H1 (cell line): ENCODE measurements around the gene BRCA2. TPM values are rescaled to one million over a fixed set of nuclear protein-coding genes. Genes with fewer than 3 reads are reported as not detected.

ENCODE experiments used
- CTCF ChIA-PET: fragments of 300-600 bp; sonication (Branson Sonifier 250); formaldehyde crosslinking; loops from one replicate; lab custom pipeline; 2021; ENCODE audit not compliant: partially characterized antibody; lab: Charles Lee
- POLR2A ChIA-PET: fragments of 300-600 bp; sonication (Branson Sonifier 250); formaldehyde crosslinking; loops from one replicate; lab custom pipeline; 2021; ENCODE audit warnings: inconsistent platforms; ENCODE audit not compliant: partially characterized antibody; lab: Charles Lee
- DNase-seq, 2 experiments: peaks; one replicate each; pipeline versions ENCODE4 v3.0.0 to v3.0.0-alpha.2; 2010 to 2022; ENCODE audit warnings: low spot score in 2 of 2, low read depth in 1 of 2, mixed read lengths in 1 of 2
- FAIRE-seq: peaks from 2 replicates; lab custom pipeline; 2011; peaks lifted over from hg19 to GRCh38; lab: Jason Lieb, UNC
- H2AFZ ChIP-seq: 2 replicates; pipeline ENCODE4 v1.8.1; 2012; ENCODE audit warnings: low read length, inconsistent platforms
- H2AK5ac ChIP-seq: 2 replicates; pipeline ENCODE4 v1.6.1; 2013; ENCODE audit warnings: low read depth, low read length
- H2BK120ac ChIP-seq: replicated peaks from 2 replicates; pipeline ENCODE3; 2013; ENCODE audit warnings: low read depth, low read length, inconsistent platforms
- H2BK12ac ChIP-seq: 2 replicates; pipeline ENCODE4 v1.6.1; 2013; ENCODE audit warnings: low read depth, low read length
- H2BK15ac ChIP-seq: 2 replicates; pipeline ENCODE4 v1.6.1; 2013; ENCODE audit warnings: low read length
- H2BK20ac ChIP-seq: 2 replicates; pipeline ENCODE4 v1.6.1; 2013; ENCODE audit warnings: low read length
- H2BK5ac ChIP-seq: 2 replicates; pipeline ENCODE4 v1.6.1; 2013; ENCODE audit warnings: low read depth, low read length
- H3K14ac ChIP-seq: 2 replicates; pipeline ENCODE4 v1.6.1; 2013; ENCODE audit warnings: inconsistent platforms; ENCODE audit not compliant: insufficient read length
- H3K18ac ChIP-seq: 2 replicates; pipeline ENCODE4 v1.6.1; 2013; ENCODE audit warnings: low read length; ENCODE audit errors: extremely low read depth
- H3K23ac ChIP-seq: 2 replicates; pipeline ENCODE4 v1.6.1; 2013; ENCODE audit warnings: inconsistent platforms; ENCODE audit not compliant: insufficient read length
- H3K23me2 ChIP-seq: 2 replicates; pipeline ENCODE4 v1.6.1; 2013; ENCODE audit warnings: low read depth, low read length
- H3K27ac ChIP-seq: 2 replicates; pipeline ENCODE4 v1.6.1; 2011; ENCODE audit warnings: low read depth, low read length, inconsistent platforms
- H3K27me3 ChIP-seq, 4 experiments: replicated peaks in 1 of 4; 1 replicate in 1 of 4; 2 replicates in 3 of 4; pipeline versions ENCODE4 v1.6.1 to v1.8.1; 2011 to 2013; ENCODE audit warnings: low read length in 3 of 4, mild to moderate bottlenecking in 3 of 4, inconsistent platforms in 2 of 4, mixed read lengths in 2 of 4, moderate library complexity in 1 of 4; ENCODE audit not compliant: control insufficient read depth in 3 of 4, insufficient read depth in 3 of 4; ENCODE audit errors: extremely low read depth in 1 of 4
- H3K36me3 ChIP-seq, 4 experiments: 2 replicates each; pipeline versions ENCODE4 v1.6.1 to v1.8.1; 2011 to 2013; ENCODE audit warnings: mild to moderate bottlenecking in 4 of 4, low read length in 3 of 4, moderate library complexity in 2 of 4, control low read depth in 1 of 4, inconsistent platforms in 1 of 4; ENCODE audit not compliant: insufficient read depth in 4 of 4, control insufficient read depth in 2 of 4
- H3K4ac ChIP-seq: replicated peaks from 2 replicates; pipeline ENCODE3; 2013; ENCODE audit warnings: low read length, low read depth, mixed read lengths, inconsistent platforms; ENCODE audit not compliant: insufficient read length
- H3K4me1 ChIP-seq, 4 experiments: replicated peaks in 1 of 4; 1 replicate in 1 of 4; 2 replicates in 3 of 4; pipeline versions ENCODE4 v1.6.1 to v1.8.1; 2011 to 2013; ENCODE audit warnings: low read length in 3 of 4, inconsistent platforms in 2 of 4, mixed read lengths in 1 of 4; ENCODE audit not compliant: insufficient read depth in 4 of 4, control insufficient read depth in 3 of 4
- H3K4me2 ChIP-seq, 2 experiments: 2 replicates each; pipeline versions ENCODE4 v1.6.1 to v1.8.1; 2011 to 2013; ENCODE audit warnings: low read depth in 2 of 2, low read length in 2 of 2, control low read depth in 1 of 2, inconsistent platforms in 1 of 2, mild to moderate bottlenecking in 1 of 2; ENCODE audit not compliant: insufficient read depth in 1 of 2
- H3K4me3 ChIP-seq, 4 experiments: fragments of 200-600, 300-600 bp in 1 of 4; sonication (generic), shearing (Covaris generic), sonication (Bioruptor Twin) in 1 of 4; 2 replicates each; pipeline versions ENCODE4 v1.5.1 to v1.8.1; 2011 to 2016; ENCODE audit warnings: low read length in 4 of 4, low read depth in 3 of 4, control low read depth in 2 of 4, inconsistent platforms in 2 of 4, mild to moderate bottlenecking in 2 of 4, mixed read lengths in 1 of 4, moderate library complexity in 1 of 4; ENCODE audit not compliant: insufficient read depth in 2 of 4; ENCODE audit errors: extremely low read depth in 1 of 4
- H3K56ac ChIP-seq: replicated peaks from 2 replicates; pipeline ENCODE3; 2013; ENCODE audit warnings: low read depth, mild to moderate bottlenecking, mixed read lengths, low read length, inconsistent platforms; ENCODE audit not compliant: insufficient read length
- H3K79me1 ChIP-seq: 2 replicates; pipeline ENCODE4 v1.6.1; 2013; ENCODE audit warnings: low read depth, low read length, control low read depth
- H3K79me2 ChIP-seq, 2 experiments: 2 replicates each; pipeline versions ENCODE4 v1.6.1 to v1.8.1; 2012 to 2013; ENCODE audit warnings: low read length in 2 of 2, mild to moderate bottlenecking in 2 of 2, inconsistent platforms in 1 of 2; ENCODE audit not compliant: insufficient read depth in 2 of 2, control insufficient read depth in 1 of 2
- H3K9ac ChIP-seq, 4 experiments: replicated peaks in 1 of 4; 1 replicate in 1 of 4; 2 replicates in 3 of 4; pipeline versions ENCODE4 v1.6.1 to v1.8.1; 2011 to 2013; ENCODE audit warnings: low read depth in 3 of 4, low read length in 3 of 4, control low read depth in 2 of 4, mild to moderate bottlenecking in 2 of 4, moderate library complexity in 2 of 4, inconsistent platforms in 1 of 4; ENCODE audit errors: extremely low read depth in 1 of 4
- H3K9me3 ChIP-seq, 2 experiments: 2 replicates each; pipeline versions ENCODE4 v1.6.1 to v1.8.1; 2012 to 2013; ENCODE audit warnings: mild to moderate bottlenecking in 2 of 2, moderate library complexity in 2 of 2, control low read depth in 1 of 2, inconsistent platforms in 1 of 2, low read depth in 1 of 2, low read length in 1 of 2, mixed read lengths in 1 of 2; ENCODE audit not compliant: insufficient read depth in 2 of 2
- H4K20me1 ChIP-seq, 2 experiments: replicated peaks in 1 of 2; 2 replicates each; pipeline versions ENCODE3 to v1.8.1; 2011 to 2013; ENCODE audit warnings: inconsistent platforms in 2 of 2, low read length in 2 of 2, mild to moderate bottlenecking in 1 of 2; ENCODE audit not compliant: insufficient read depth in 2 of 2, control insufficient read depth in 1 of 2
- H4K5ac ChIP-seq: 2 replicates; pipeline ENCODE4 v1.6.1; 2013; ENCODE audit warnings: low read length, low read depth, mixed read lengths, inconsistent platforms; ENCODE audit not compliant: insufficient read length
- H4K8ac ChIP-seq: 2 replicates; pipeline ENCODE4 v1.8.0; 2013; ENCODE audit warnings: mild to moderate bottlenecking, moderate library complexity, low read length, inconsistent platforms; ENCODE audit not compliant: insufficient read depth; ENCODE audit errors: extremely low read depth
- H4K91ac ChIP-seq: replicated peaks from 2 replicates; pipeline ENCODE3; 2013; ENCODE audit warnings: low read length, mixed read lengths, inconsistent platforms; ENCODE audit not compliant: insufficient read length
- BACH1 ChIP-seq: IDR thresholded peaks from 2 replicates; pipeline ENCODE4 v1.6.1; 2012; ENCODE audit warnings: low read length, improper control_type of control experiment
- EP300 ChIP-seq, 2 experiments: IDR thresholded peaks; 1 replicate in 1 of 2; 2 replicates in 1 of 2; pipeline ENCODE4 v1.6.1; 2011 to 2012; ENCODE audit warnings: low read depth in 2 of 2, low read length in 2 of 2, mild to moderate bottlenecking in 2 of 2, borderline replicate concordance in 1 of 2, inconsistent platforms in 1 of 2, moderate library complexity in 1 of 2
- GTF2F1 ChIP-seq: IDR thresholded peaks from 2 replicates; pipeline ENCODE4 v1.6.1; 2012; ENCODE audit warnings: low read depth, low read length, improper control_type of control experiment, borderline replicate concordance
- KDM4A ChIP-seq: IDR thresholded peaks from one replicate; pipeline ENCODE4 v1.7.1; 2012; ENCODE audit warnings: low read depth, mild to moderate bottlenecking, moderate library complexity, low read length, inconsistent platforms; ENCODE audit not compliant: severe bottlenecking
- KDM5A ChIP-seq: fragments of 200-600 bp; IDR thresholded peaks from 2 replicates; pipeline ENCODE4 v1.7.1; 2012; ENCODE audit warnings: mild to moderate bottlenecking, low read length, inconsistent platforms, mixed read lengths
- POLR2A ChIP-seq, 2 experiments: IDR thresholded peaks; 1 replicate in 1 of 2; 2 replicates in 1 of 2; pipeline ENCODE4 v1.6.1; 2011; ENCODE audit warnings: low read depth in 2 of 2, low read length in 2 of 2, mild to moderate bottlenecking in 2 of 2; ENCODE audit errors: control extremely low read depth in 1 of 2
- TAF7 ChIP-seq: optimal IDR thresholded peaks from 2 replicates; pipeline ENCODE3; 2011; ENCODE audit warnings: low read depth, mild to moderate bottlenecking, inconsistent platforms, low read length, moderate library complexity, borderline replicate concordance
- TBP ChIP-seq: IDR thresholded peaks from 2 replicates; pipeline ENCODE4 v1.6.1; 2011; ENCODE audit warnings: low read depth, low read length, improper control_type of control experiment
- WGBS, 2 experiments: shearing (Covaris generic) in 1 of 2; methylation state at CpG; one replicate each; pipeline versions ENCODE4 v1.1.6 to v1.1.7; 2013 to 2015; ENCODE audit warnings: low lambda C conversion rate in 2 of 2, mixed read lengths in 2 of 2, inconsistent platforms in 1 of 2, low coverage in 1 of 2, missing lambda C conversion rate in 1 of 2; ENCODE audit not compliant: insufficient replicate concordance in 2 of 2, insufficient coverage in 1 of 2, insufficient read length in 1 of 2; ENCODE audit errors: extremely low coverage in 1 of 2, missing lambda C conversion rate in 1 of 2; 5-methylcytosine and 5-hydroxymethylcytosine counted together
- polyA plus RNA-seq, 7 experiments: library from polyadenylated mRNA; depleted of rRNA in 3 of 7; stranded (reverse) in 5 of 7; unstranded in 2 of 7; fragments of >200 nt in 5 of 7; fragments of 200-250 nt in 2 of 7; gene quantifications; 1 replicate in 5 of 7; 2 replicates in 1 of 7; 4 replicates in 1 of 7; pipeline versions ENCODE4 v1.2.1 to v1.2.3, GENCODE V29; 2011 to 2013; ENCODE audit warnings: missing spikeins in 2 of 7, mixed read lengths in 2 of 7
- total RNA-seq: library from RNA; stranded (reverse); fragmentation: NEBNext Ultra II Directional; extraction: Animal tissue kit (Norgen Biotek cat#: 25700); gene quantifications from 2 replicates; pipeline ENCODE4 v1.2.1, GENCODE V29; 2021

The BRCA2 gene
- total and polyA plus RNA-seq, 2 of the 8 experiments (the other 6 are each of a cell fraction or from before 2014, with no cell fraction given) = 4.2 to 24.9 TPM

DNA sequence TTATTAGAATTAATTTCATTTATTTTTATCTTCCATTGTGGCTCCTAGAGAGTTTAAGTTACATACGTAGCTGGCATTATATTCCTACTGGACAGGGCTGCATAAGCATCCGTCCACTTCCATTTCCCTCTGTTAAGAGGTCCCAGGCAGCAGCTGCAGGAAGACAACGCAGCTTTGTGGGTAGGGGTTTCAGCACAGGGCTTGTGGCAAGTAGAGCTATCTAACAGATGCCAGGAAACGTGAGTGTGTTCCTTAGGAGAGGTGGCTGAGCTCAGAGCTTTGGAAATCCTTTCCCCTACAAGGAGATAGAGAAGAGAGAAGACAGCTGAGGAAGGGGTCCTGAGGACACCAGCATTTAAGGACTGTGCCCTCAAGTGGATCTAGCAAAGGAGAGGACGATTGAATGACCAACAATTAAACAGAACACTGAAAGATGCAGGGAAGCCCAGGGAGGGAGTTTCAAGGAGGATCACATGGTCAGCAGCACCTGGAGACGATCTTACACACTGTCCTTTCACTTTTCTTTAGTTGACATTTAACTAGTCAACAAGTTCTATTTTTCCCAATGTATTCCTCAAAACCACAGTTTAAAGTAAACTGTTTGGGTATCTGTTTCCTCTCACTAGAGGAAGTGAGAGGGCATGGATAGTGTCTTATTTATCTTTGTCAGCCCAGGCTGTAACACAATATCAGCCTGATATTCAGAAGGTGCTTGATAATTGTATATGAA lies 114.9 kb downstream of the BRCA2 start:
- no peak overlapping the region for H2BK12ac ChIP-seq
- H4K91ac ChIP-seq = no peak overlapping the region
- no peak overlapping the region for H4K5ac ChIP-seq
- no peak overlapping the region for H3K14ac ChIP-seq
- peaks cover 0 to 2% of the 10 kb centered on the region in 2 experiments for H4K20me1 ChIP-seq
- H3K79me1 ChIP-seq = no peaks in the 10 kb centered on the region; the same call in 1 of the 2 replicates
- H3K27ac ChIP-seq = no peak overlapping the region
- no peak overlapping the region for H3K4ac ChIP-seq
- peaks cover 0 to 10% (median 6%) of the 10 kb centered on the region in 4 experiments; a peak in 5 of 7 replicates for H3K27me3 ChIP-seq
- FAIRE-seq = no peak
- H3K4me2 ChIP-seq = no peak overlapping the region
- peaks cover 4% of the 10 kb centered on the region in 4 experiments; a peak in 5 of 7 replicates for H3K4me1 ChIP-seq
- WGBS, 2 experiments = 88% methylated on average over 6 of the region's 6 CpGs; no CpG with 5 or more reads in 1 of the 2 experiments
- H2BK120ac ChIP-seq = no peak overlapping the region
- no peak for TF ChIP-seq KDM4A
- no peak for TF ChIP-seq EP300 (IDR thresholded peaks at IDR 0.05; ENCODE audit: borderline replicate concordance in 1 of 2, low read depth in 2 of 2, low read length in 2 of 2)
- no peak for TF ChIP-seq POLR2A (IDR thresholded peaks at IDR 0.05; ENCODE audit: control extremely low read depth in 1 of 2, low read depth in 2 of 2, low read length in 2 of 2)
- no peak for TF ChIP-seq TBP
- TF ChIP-seq KDM5A = no peak
- TF ChIP-seq BACH1 = no peak
- no peak for TF ChIP-seq GTF2F1
- no peak for TF ChIP-seq TAF7
- peaks cover 5% of the 10 kb centered on the region; the same call in 1 of the 2 replicates for H3K23me2 ChIP-seq
- H3K23ac ChIP-seq = no peak overlapping the region
- H2BK5ac ChIP-seq = no peak overlapping the region
- H3K36me3 ChIP-seq = no peaks in the 10 kb centered on the region
- H3K18ac ChIP-seq = no peak overlapping the region
- CTCF ChIA-PET = interaction anchor here (1.6 to 1.9 kb wide), 2 partner anchors 15 to 16 kb away, joined by 3 to 8 read pairs; no protein-coding TSS in a partner anchor
- H2AK5ac ChIP-seq = no peak overlapping the region
- H3K79me2 ChIP-seq = no peaks in the 10 kb centered on the region
- H2BK20ac ChIP-seq = no peak overlapping the region
- POLR2A ChIA-PET = no interaction called here
- no peak overlapping the region for H3K4me3 ChIP-seq
- DNase-seq = no peak
- H2BK15ac ChIP-seq = no peak overlapping the region
- H3K56ac ChIP-seq = no peak overlapping the region
- no peak overlapping the region for H3K9ac ChIP-seq
- no peak overlapping the region for H4K8ac ChIP-seq
- no peaks in the 10 kb centered on the region for H3K9me3 ChIP-seq
- no peak overlapping the region for H2AFZ ChIP-seq
